KMS-11 (cell line): Measurements from ENCODE around the gene BBS1.
A peak's percentile ranks its signal among the peaks of the same experiment; 100 is the strongest.

Experiments
- H2AFZ ChIP-seq: fragments of 200-600 bp; sonication (generic); 2 replicates; pipeline ENCODE4 v1.6.1; 2016; ENCODE audit warnings: antibody characterized with exemption, mixed run types, low read depth
- H3K27ac ChIP-seq: fragments of 200-600 bp; sonication (generic); 2 replicates; pipeline ENCODE4 v1.6.1; 2016; ENCODE audit warnings: mild to moderate bottlenecking, mixed run types
- H3K27me3 ChIP-seq: fragments of 200-600 bp; sonication (generic); 2 replicates; pipeline ENCODE4 v1.6.1; 2017; ENCODE audit warnings: mild to moderate bottlenecking, low read depth, mixed run types, moderate library complexity; ENCODE audit not compliant: insufficient read depth
- H3K36me3 ChIP-seq: fragments of 200-600 bp; sonication (generic); 2 replicates; pipeline ENCODE4 v1.6.1; 2017; ENCODE audit warnings: mild to moderate bottlenecking, mixed run types; ENCODE audit not compliant: insufficient read depth
- H3K4me1 ChIP-seq: fragments of 200-600 bp; sonication (generic); 2 replicates; pipeline ENCODE4 v1.6.1; 2016; ENCODE audit warnings: mild to moderate bottlenecking, low read depth, mixed run types; ENCODE audit not compliant: poor library complexity, severe bottlenecking
- H3K4me2 ChIP-seq: fragments of 200-600 bp; sonication (generic); 2 replicates; pipeline ENCODE4 v1.7.0; 2016; ENCODE audit warnings: mild to moderate bottlenecking, mixed run types
- H3K4me3 ChIP-seq: fragments of 200-600 bp; sonication (generic); IDR thresholded peaks from 2 replicates; pipeline ENCODE4 v1.6.1; 2017; ENCODE audit warnings: low read depth, low read length, mixed read lengths; ENCODE audit not compliant: insufficient read depth
- H3K79me2 ChIP-seq: fragments of 200-600 bp; sonication (generic); 2 replicates; pipeline ENCODE4 v1.6.1; 2016; ENCODE audit warnings: low read depth, mixed run types; ENCODE audit not compliant: insufficient read depth
- H3K9ac ChIP-seq: fragments of 200-600 bp; sonication (generic); 2 replicates; pipeline ENCODE4 v1.6.1; 2016; ENCODE audit warnings: mild to moderate bottlenecking, mixed run types
- H4K20me1 ChIP-seq: fragments of 200-600 bp; sonication (generic); 2 replicates; pipeline ENCODE4 v1.6.1; 2016; ENCODE audit warnings: mild to moderate bottlenecking, mixed run types; ENCODE audit not compliant: insufficient read depth
- CTCF ChIP-seq: fragments of 200-600 bp; sonication (generic); conservative IDR thresholded peaks from 2 replicates; pipeline ENCODE4 v1.6.1; 2017; ENCODE audit warnings: low read depth, mild to moderate bottlenecking, antibody characterized with exemption, low read length, moderate library complexity, mixed read lengths

Gene BBS1

GRCh38 chr11:66479394-66480116, 30.9 kb upstream of the BBS1 start:
- H2AFZ ChIP-seq, result peak overlapping the region; percentile 71; the same call in 1 of the 2 replicates
- peaks cover 13% of the 10 kb centered on the region for H3K4me1 ChIP-seq
- peak overlapping the region; percentile 96 for H3K4me2 ChIP-seq
- H3K4me3 ChIP-seq, result no peak overlapping the region
- H3K36me3 ChIP-seq, result no peaks in the 10 kb centered on the region
- H3K9ac ChIP-seq, result peak overlapping the region; percentile 88
- no peaks in the 10 kb centered on the region for H4K20me1 ChIP-seq
- H3K27me3 ChIP-seq, result no peaks in the 10 kb centered on the region
- TF ChIP-seq CTCF, result no peak
- H3K27ac ChIP-seq, result peak overlapping the region; percentile 60
- H3K79me2 ChIP-seq, result peaks cover 15% of the 10 kb centered on the region; the same call in 1 of the 2 replicates

GRCh38 chr11:66480117-66480938, 30.1 kb upstream of the BBS1 start, which contains the start of gene DPP3:
TSS of gene DPP3 (plus strand) at chr11:66480434. CDS start at chr11:66482201, 1,767 bp downstream.
- Histone ChIP-seq H3K79me2 (peaks cover 15% of the 10 kb centered on the region; the same call in 1 of the 2 replicates), H2AFZ (peak within 1 kb of the TSS; percentile 71), H4K20me1 (no peaks in the 10 kb centered on the region), H3K27me3 (no peaks in the 10 kb centered on the region), H3K4me2 (peak within 1 kb of the TSS; percentile 99), H3K9ac (peak within 1 kb of the TSS; percentile 88), H3K27ac (peak within 1 kb of the TSS; percentile 60), H3K4me3 (no peak within 1 kb of the TSS), H3K4me1 (peaks cover 13% of the 10 kb centered on the region), H3K36me3 (no peaks in the 10 kb centered on the region)
- no peak for TF ChIP-seq CTCF

GRCh38 chr11:66484806-66485380, 25.5 kb upstream of the BBS1 start:
- Histone ChIP-seq H3K9ac (no peak overlapping the region), H4K20me1 (no peaks in the 10 kb centered on the region), H3K27me3 (no peaks in the 10 kb centered on the region), H3K27ac (no peak overlapping the region), H3K4me2 (no peak overlapping the region), H3K4me1 (peaks cover 7% of the 10 kb centered on the region), H3K4me3 (no peak overlapping the region), H2AFZ (no peak overlapping the region), H3K79me2 (peaks cover 7% of the 10 kb centered on the region; the same call in 1 of the 2 replicates), H3K36me3 (no peaks in the 10 kb centered on the region)
- no peak for TF ChIP-seq CTCF

GRCh38 chr11:66488957-66489356, 21.5 kb upstream of the BBS1 start:
- no peak overlapping the region for H2AFZ ChIP-seq
- no peak for TF ChIP-seq CTCF
- no peaks in the 10 kb centered on the region for H3K79me2 ChIP-seq
- no peaks in the 10 kb centered on the region for H4K20me1 ChIP-seq
- H3K9ac ChIP-seq, result no peak overlapping the region
- no peak overlapping the region for H3K27ac ChIP-seq
- no peak overlapping the region for H3K4me2 ChIP-seq
- H3K4me3 ChIP-seq, result no peak overlapping the region
- H3K4me1 ChIP-seq, result peaks cover 10% of the 10 kb centered on the region
- no peaks in the 10 kb centered on the region for H3K36me3 ChIP-seq
- no peaks in the 10 kb centered on the region for H3K27me3 ChIP-seq
